GM10266 (cell line): ENCODE data around the gene LEMD2.

ENCODE experiments used
- DNase-seq: peaks from one replicate; pipeline ENCODE4 v3.0.0; 2012; ENCODE audit errors: extremely low spot score
- CTCF ChIP-seq: IDR thresholded peaks from 2 replicates; pipeline ENCODE4 v1.5.1; 2012; ENCODE audit warnings: mild to moderate bottlenecking, low read depth; ENCODE audit not compliant: control insufficient read depth, insufficient read depth; ENCODE audit errors: missing control alignments

Gene LEMD2

GRCh38 chr6:33823806-33824205, 34.9 kb upstream of the LEMD2 start:
- no peak for DNase-seq
- no peak for TF ChIP-seq CTCF

DNA sequence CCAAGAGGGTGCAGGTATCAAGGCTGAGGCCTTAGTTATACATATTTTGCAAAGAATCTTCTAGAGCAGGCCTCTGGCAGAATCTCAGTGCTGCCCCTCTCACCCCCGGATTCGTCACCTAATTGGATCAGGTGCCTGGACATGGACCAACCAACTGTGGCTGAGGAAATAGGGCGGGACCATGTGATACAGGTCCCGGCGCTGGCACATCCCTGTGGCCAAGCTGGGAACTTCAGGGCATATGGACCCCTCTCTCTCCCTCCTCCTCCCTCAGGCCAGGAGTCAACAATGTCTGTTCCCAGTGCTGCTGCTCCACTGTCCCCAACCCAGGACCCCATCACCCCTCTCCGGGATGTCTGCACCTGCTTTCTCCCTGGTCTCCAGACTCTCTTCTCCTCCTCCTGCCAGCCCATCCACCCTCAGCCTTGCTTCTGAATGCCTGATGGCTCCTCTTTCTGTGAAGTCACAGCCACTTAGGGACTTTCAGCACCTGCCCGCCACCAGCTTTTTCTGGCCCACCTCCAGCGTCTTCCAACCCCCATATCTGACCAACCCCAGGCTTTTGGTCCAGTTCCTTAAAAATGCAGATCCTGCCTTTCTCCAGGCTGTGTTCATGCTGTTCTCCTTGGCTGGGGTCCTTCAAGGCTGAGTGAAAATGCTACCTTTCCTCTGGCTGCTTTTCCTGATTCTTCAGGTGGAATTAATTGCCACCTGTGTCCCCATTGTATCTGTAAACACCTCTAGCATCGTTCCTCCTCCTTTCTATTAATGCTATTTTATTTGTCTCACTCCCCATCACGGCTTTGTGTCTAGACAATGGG, 33.9 kb upstream of the LEMD2 start:
- DNase-seq, result no peak
- TF ChIP-seq CTCF, result no peak

GRCh38 chr6:33820784-33821520, 32.0 kb upstream of the LEMD2 start:
- no peak for DNase-seq
- TF ChIP-seq CTCF, result no peak

GRCh38 chr6:33820243-33820642, 31.3 kb upstream of the LEMD2 start:
- no peak for DNase-seq
- no peak for TF ChIP-seq CTCF

GRCh38 chr6:33819021-33819420, 30.1 kb upstream of the LEMD2 start:
- TF ChIP-seq CTCF, result no peak

DNA sequence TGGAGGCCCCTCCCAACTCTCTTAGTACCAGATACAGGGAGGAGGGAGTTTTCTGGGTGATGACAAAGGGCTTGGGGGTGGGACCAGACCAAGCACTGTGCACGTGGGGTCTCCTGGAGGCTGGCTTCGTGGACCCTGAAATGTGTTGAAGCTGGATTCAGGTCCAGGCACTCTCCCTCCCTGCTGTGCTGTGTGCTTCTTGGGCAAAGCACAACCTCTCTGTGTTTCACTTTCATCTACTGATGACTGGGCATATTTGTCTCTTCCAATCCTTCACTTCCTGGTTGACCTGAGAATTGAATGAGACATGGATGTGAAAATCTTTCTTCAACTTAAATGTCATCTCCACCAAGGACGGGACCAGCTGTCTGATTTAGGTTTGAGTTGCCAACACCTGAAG, 29.4 kb upstream of the LEMD2 start:
- no peak for TF ChIP-seq CTCF
- no peak for DNase-seq

More at GRCh38 chr6:33819021-33819420, 30.1 kb upstream of the LEMD2 start:
- no peak for DNase-seq

DNA sequence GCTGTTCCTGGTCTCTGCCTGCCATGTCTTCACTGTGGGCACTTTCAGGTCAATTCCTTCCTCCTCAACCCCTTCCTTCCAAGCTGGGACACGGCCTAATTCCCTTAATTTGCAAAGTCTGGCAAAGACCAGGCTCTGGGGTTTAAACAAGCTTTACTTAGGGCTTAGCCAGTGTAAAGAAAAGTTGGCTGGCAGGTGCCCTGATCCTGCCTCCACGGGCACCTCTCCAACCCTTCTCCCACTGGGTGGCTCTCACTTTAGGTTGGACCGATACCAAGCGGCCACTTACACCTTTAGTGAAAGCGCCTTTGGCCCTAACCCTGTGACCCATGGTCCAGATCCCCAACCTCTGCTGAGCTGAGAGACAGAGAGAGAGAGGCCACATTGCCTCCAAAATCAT, 28.6 kb upstream of the LEMD2 start:
- DNase-seq, result no peak

More for the DNA sequence above, 28.6 kb upstream of the LEMD2 start:
- TF ChIP-seq CTCF, result no peak
